Activated CD8-positive, alpha-beta memory T cell treated with anti-CD3 and anti-CD28 coated beads for 1 hour (primary cell): Measurements from ENCODE around the gene PRRT1B.

Experiments used
- DNase-seq, 2 donors: peaks; one replicate each; pipeline ENCODE4 v3.0.0-alpha.2; 2020; ENCODE audit warnings: low read depth in 1 of 2; ENCODE audit errors: extremely low read depth in 1 of 2

Gene PRRT1B

GRCh38 chr9:131578731-131579504 lies 33.6 kb downstream of the PRRT1B start:
- no peak for DNase-seq

GRCh38 chr9:131579789-131580211 lies 34.5 kb downstream of the PRRT1B start:
- no peak for DNase-seq

- DNase-seq = no peak
Observed at GRCh38 chr9:131580358-131580757, 35.0 kb downstream of the PRRT1B start.

- DNase-seq = no peak
Observed at GRCh38 chr9:131582056-131582455, 36.7 kb downstream of the PRRT1B start.

- no peak for DNase-seq
Observed at GRCh38 chr9:131582466-131583336, 37.4 kb downstream of the PRRT1B start.

- DNase-seq = no peak
Observed at GRCh38 chr9:131583337-131583645, 38.0 kb downstream of the PRRT1B start.

GRCh38 chr9:131583836-131584555 lies 38.7 kb downstream of the PRRT1B start:
- no peak for DNase-seq

GRCh38 chr9:131584858-131585257 lies 39.5 kb downstream of the PRRT1B start:
- no peak for DNase-seq

- no peak for DNase-seq
Observed at GRCh38 chr9:131585375-131585774, 40.1 kb downstream of the PRRT1B start.

GRCh38 chr9:131587331-131587730 lies 42.0 kb downstream of the PRRT1B start:
- no peak for DNase-seq

- DNase-seq = no peak
Observed at GRCh38 chr9:131587906-131588305, 42.6 kb downstream of the PRRT1B start.

- no peak for DNase-seq
Observed at GRCh38 chr9:131588396-131588795, 43.1 kb downstream of the PRRT1B start.

GRCh38 chr9:131589124-131589711 lies 43.9 kb downstream of the PRRT1B start:
- DNase-seq = no peak

GRCh38 chr9:131589993-131590392 lies 44.7 kb downstream of the PRRT1B start:
- no peak for DNase-seq

- DNase-seq = no peak
Observed at GRCh38 chr9:131590449-131590848, 45.1 kb downstream of the PRRT1B start.

GRCh38 chr9:131590907-131591844 lies 45.9 kb downstream of the PRRT1B start:
- peak; percentile 54 to 65 for DNase-seq

GRCh38 chr9:131591845-131592208 lies 46.5 kb downstream of the PRRT1B start:
- no peak for DNase-seq

- DNase-seq = no peak
Observed at GRCh38 chr9:131593091-131593820, 47.9 kb downstream of the PRRT1B start.

- DNase-seq = no peak
Observed at GRCh38 chr9:131593936-131594665, 48.8 kb downstream of the PRRT1B start.
